IPS-18a (cell line): ENCODE results near the gene MORC2.
A peak's percentile ranks its signal among the peaks of the same experiment; 100 is the strongest.

Source experiments
- H3K27ac ChIP-seq: one replicate; pipeline ENCODE4 v1.5.1; 2013; ENCODE audit warnings: low read length
- H3K27me3 ChIP-seq: one replicate; pipeline ENCODE4 v1.6.1; 2013; ENCODE audit warnings: mild to moderate bottlenecking, low read length; ENCODE audit not compliant: control insufficient read depth, insufficient read depth
- H3K36me3 ChIP-seq: one replicate; pipeline ENCODE4 v1.6.1; 2013; ENCODE audit warnings: low read depth, low read length; ENCODE audit not compliant: control insufficient read depth
- H3K4me1 ChIP-seq: one replicate; pipeline ENCODE4 v1.6.1; 2013; ENCODE audit warnings: low read depth, low read length; ENCODE audit not compliant: control insufficient read depth
- H3K4me3 ChIP-seq: one replicate; pipeline ENCODE4 v1.5.1; 2013; ENCODE audit warnings: low read length
- H3K9ac ChIP-seq: one replicate; pipeline ENCODE4 v1.6.1; 2013; ENCODE audit warnings: mild to moderate bottlenecking, low read length, moderate library complexity
- H3K9me3 ChIP-seq: one replicate; pipeline ENCODE4 v1.6.1; 2013; ENCODE audit warnings: low read depth, low read length; ENCODE audit not compliant: control insufficient read depth

MORC2 gene

DNA sequence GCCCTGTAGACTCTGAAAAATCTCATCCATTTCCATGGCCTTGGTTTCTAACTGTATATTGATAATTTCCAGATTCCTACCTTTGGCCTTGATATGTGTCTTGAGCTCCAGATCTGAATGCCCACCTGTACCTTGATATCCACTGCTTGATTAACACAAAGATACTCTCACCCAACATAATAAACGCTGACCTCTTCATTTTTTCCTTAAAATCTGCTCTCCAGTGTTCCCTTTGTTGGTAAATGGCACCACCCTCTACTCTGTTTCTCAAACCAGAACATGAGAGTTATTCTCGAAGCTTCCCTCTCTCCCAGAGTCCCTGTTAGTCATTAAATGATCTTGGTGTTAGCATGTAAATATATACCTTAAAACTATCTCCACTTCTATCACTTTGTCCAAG is 13.9 kb upstream of the MORC2 start:
- H3K9ac ChIP-seq = no peak overlapping the region
- H3K4me3 ChIP-seq = no peak overlapping the region
- no peak overlapping the region for H3K27ac ChIP-seq
- H3K36me3 ChIP-seq = peaks cover 14% of the 10 kb centered on the region
- no peaks in the 10 kb centered on the region for H3K27me3 ChIP-seq
- H3K4me1 ChIP-seq = no peaks in the 10 kb centered on the region
- peaks cover 8% of the 10 kb centered on the region for H3K9me3 ChIP-seq

DNA sequence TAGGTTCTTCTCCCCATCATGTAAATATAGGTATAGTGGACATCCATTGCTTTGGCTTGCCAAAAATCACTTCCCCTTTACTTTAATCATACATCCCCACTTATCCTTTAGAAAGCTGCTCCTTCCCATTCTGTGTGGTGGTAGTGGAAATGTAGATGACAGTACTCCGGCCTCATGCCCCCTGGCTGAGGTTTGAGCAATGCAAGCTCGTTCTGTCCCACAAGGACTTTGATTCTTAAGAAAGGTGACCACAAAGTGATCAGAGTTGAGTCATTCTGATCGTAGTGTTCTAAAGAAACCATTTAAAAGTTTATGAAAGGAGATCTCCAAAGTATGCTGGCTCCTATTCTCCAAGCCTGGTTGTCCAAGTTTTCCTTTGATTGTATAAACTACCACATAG is 11.4 kb upstream of the MORC2 start:
- H3K36me3 ChIP-seq = peaks cover 31% of the 10 kb centered on the region
- no peaks in the 10 kb centered on the region for H3K27me3 ChIP-seq
- H3K4me3 ChIP-seq = no peak overlapping the region
- H3K27ac ChIP-seq = no peak overlapping the region
- H3K9ac ChIP-seq = no peak overlapping the region
- no peaks in the 10 kb centered on the region for H3K4me1 ChIP-seq
- peaks cover 19% of the 10 kb centered on the region for H3K9me3 ChIP-seq

DNA sequence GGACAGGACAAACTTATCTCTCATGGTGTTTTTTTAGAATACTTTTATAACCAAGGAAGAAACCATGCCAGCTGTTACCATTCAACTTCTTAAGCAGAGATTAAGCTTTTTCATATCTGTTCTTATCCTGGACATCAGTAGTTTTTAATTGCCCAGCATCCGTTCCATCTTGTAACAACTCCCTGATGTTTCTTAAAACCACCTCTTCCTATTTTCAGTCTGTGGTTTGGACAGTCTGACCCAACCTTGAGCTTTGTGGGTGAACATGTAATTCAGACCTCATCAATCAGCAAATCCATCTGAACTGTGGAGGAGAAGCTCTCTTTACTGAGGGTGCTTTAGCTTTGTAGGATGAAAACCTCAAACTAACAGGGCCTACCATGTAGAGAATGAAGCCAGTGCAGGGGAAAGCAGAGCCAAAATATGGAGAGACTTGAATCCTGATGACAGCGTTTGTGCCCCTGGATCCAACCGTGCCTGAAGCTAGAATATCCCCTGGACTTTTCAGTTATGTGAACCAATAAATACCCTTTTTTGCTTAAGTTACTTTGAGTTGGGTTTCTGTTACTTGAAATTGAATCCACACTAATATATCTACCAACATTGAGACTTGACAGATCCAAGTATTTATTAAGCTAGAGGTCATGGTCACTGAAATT is 9.9 kb upstream of the MORC2 start:
- H3K9me3 ChIP-seq = peaks cover 21% of the 10 kb centered on the region
- no peaks in the 10 kb centered on the region for H3K4me1 ChIP-seq
- H3K4me3 ChIP-seq = no peak overlapping the region
- no peak overlapping the region for H3K9ac ChIP-seq
- no peak overlapping the region for H3K27ac ChIP-seq
- H3K27me3 ChIP-seq = no peaks in the 10 kb centered on the region
- H3K36me3 ChIP-seq = peaks cover 46% of the 10 kb centered on the region

DNA sequence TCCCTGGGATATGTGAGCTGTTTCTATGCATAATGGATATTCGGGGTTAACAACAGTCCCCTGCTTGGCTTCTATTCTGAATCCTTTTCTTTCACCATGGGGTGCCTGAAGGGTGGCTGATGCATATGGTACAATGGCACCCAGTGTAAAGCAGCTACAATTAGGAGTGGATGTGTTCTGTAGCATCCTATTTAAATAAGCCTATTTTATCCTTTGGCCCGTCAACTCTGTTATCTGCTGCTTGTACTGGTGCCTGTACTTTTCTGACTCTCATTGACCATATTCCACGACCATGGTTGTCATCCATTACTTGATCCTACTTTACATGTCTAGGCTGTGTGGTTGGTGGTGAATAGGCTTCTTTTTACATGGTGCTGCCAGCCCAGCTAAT is 1.8 kb upstream of the MORC2 start:
- Histone ChIP-seq H3K36me3 (peaks cover 46% of the 10 kb centered on the region), H3K9ac (peak overlapping the region; percentile 85), H3K27ac (peak overlapping the region; percentile 15), H3K9me3 (peaks cover 6% of the 10 kb centered on the region), H3K4me3 (peak overlapping the region; percentile 94), H3K27me3 (no peaks in the 10 kb centered on the region), H3K4me1 (peaks cover 26% of the 10 kb centered on the region)

DNA sequence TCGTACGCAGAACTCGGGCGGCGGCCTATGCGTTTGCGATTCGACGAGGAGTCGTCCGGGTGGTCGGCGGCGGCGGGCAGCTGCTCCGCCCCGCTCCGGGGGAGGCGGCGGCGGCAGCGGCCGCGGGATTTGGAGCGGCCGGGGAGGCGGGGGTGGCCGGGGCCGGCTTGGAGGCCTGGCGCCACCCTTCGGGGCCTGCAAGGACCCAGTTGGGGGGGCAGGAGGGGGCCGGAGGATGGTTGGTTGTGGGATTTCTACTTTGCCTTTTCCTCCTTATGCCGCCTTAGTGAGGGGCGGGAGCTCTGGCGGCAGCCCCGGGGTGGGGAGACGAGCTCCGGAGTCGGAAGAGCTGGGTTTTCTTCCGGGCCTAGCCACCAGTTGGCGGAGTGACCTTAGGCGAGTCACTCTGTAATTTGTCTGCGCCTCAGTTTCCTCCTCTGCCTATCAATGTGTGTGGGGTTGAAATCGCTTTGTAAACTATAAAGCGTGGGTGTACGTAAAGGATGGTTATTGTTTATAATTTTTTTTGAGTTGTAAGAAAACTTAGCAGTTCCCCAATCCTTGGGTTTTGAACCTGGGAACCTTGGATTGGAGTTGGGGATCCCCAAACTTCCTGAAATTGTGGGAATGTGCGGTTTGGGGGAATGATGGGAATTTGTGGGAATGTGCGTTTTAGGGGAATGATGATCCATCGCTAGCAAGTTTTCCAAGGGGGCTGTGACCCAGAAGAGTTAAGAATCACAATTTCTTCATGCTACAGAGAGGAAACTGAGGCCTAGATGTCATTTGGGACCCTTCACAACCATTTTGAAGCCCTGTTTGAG is 1.2 kb upstream of the MORC2 start:
- peaks cover 26% of the 10 kb centered on the region for H3K4me1 ChIP-seq
- peaks cover 40% of the 10 kb centered on the region for H3K36me3 ChIP-seq
- peak overlapping the region; percentile 94 for H3K4me3 ChIP-seq
- peak overlapping the region; percentile 15 for H3K27ac ChIP-seq
- H3K9me3 ChIP-seq = peaks cover under 1% of the 10 kb centered on the region
- peak overlapping the region; percentile 85 for H3K9ac ChIP-seq
- H3K27me3 ChIP-seq = no peaks in the 10 kb centered on the region

DNA sequence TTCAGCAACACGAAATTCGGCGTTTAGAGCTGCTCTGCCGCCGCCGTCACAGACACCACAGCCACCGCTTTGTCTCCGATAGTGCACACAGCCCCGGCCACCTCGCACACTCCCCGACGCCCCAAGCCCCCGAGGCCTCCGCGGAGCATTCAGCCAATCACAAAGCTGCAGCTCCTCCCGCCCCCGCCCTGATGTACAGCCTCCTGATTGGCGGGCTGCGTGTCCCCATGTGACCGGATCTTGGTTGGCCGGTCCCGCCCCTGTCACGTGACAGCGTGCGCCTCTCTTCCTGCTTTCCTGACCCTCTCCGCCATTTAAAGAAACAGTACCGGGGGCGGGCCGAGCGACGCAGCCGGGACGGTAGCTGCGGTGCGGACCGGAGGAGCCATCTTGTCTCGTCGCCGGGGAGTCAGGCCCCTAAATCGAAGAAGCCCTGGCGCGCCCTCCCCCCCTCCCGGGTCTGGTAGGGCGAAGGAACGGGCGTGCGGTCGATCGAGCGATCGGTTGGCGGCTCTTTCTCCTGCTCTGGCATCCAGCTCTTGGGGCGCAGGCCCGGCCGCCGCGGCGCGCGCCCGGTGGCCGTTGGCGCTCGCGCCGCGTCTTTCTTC is 454 bp upstream of the MORC2 start, which contains the start of gene TUG1:
Gene TUG1, plus strand, starts transcription at position 342 of the 608 bp plus-strand sequence.
- Histone ChIP-seq H3K9ac (peak within 1 kb of the TSS; percentile 85), H3K9me3 (no peaks in the 10 kb centered on the region), H3K27ac (peak within 1 kb of the TSS; percentile 19), H3K4me3 (peak within 1 kb of the TSS; percentile 94), H3K36me3 (peaks cover 33% of the 10 kb centered on the region), H3K27me3 (no peaks in the 10 kb centered on the region), H3K4me1 (peaks cover 26% of the 10 kb centered on the region)

DNA sequence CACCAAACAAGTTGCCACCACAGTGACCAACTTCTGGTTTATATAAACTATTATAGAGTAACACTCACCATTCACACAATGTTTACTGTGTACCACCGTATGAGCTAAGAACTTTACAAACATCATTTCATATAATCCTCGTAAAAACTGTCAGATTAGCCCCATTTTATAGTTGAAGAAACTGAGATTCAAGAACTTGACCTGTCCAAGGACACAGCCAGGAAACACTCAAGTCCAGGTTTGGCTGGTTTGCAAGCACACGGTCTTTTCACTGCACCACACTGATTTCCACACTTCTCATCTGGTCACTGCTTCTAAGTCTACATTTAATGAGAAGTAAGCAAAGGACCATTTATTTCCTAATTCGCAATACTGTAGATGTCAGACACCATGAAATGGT is 3.7 kb downstream of the MORC2 start:
- no peaks in the 10 kb centered on the region for H3K27me3 ChIP-seq
- no peak overlapping the region for H3K27ac ChIP-seq
- H3K4me1 ChIP-seq = peaks cover 13% of the 10 kb centered on the region
- peaks cover 2% of the 10 kb centered on the region for H3K36me3 ChIP-seq
- H3K9ac ChIP-seq = no peak overlapping the region
- H3K9me3 ChIP-seq = no peaks in the 10 kb centered on the region
- no peak overlapping the region for H3K4me3 ChIP-seq

DNA sequence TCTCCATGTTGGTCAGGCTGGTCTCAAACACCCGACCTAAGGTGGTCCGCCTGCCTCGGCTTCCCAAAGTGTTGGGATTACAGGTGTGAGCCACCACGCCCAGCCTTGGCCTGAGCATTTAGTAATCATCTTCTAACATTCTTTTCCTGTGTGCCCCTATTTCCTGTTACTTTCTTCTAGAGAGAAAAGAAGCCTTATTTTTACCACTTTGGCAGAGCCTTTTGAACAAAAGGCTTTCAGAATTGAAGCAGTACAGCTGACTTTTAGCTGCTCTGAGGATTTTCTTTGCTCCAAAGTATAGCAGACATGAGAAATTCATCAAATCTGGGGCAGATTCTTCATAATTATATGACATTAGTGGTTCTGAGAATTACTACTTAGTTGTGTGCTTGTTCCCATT is 13.4 kb downstream of the MORC2 start:
- H3K9me3 ChIP-seq = no peaks in the 10 kb centered on the region
- no peaks in the 10 kb centered on the region for H3K4me1 ChIP-seq
- H3K36me3 ChIP-seq = peaks cover 71% of the 10 kb centered on the region

DNA sequence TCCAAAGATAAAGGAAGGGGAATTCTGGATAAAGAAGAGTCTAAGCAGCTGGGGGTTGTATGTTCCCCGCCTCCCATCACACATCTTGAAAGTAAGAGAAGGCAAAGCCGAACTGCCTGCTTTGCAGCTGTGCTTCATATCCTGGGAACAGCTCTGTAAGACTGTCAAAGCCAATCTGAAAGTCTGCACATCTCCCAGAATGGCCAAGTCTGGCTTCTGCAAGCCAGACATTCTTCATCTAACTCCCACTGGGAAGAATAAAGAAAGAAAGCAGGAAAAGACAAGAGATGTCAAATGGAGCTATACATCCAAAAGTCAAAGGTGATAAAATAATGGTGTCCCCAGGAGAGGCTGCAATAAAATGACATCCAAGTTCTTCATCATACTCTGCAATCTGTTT is 15.4 kb downstream of the MORC2 start:
- Histone ChIP-seq H3K4me1 (no peaks in the 10 kb centered on the region), H3K9me3 (no peaks in the 10 kb centered on the region), H3K9ac (no peak overlapping the region), H3K27me3 (no peaks in the 10 kb centered on the region), H3K27ac (no peak overlapping the region), H3K4me3 (no peak overlapping the region), H3K36me3 (peaks cover 87% of the 10 kb centered on the region)

More for the DNA sequence above, 13.4 kb downstream of the MORC2 start:
- Histone ChIP-seq H3K4me3 (no peak overlapping the region), H3K27me3 (no peaks in the 10 kb centered on the region), H3K27ac (no peak overlapping the region), H3K9ac (no peak overlapping the region)

DNA sequence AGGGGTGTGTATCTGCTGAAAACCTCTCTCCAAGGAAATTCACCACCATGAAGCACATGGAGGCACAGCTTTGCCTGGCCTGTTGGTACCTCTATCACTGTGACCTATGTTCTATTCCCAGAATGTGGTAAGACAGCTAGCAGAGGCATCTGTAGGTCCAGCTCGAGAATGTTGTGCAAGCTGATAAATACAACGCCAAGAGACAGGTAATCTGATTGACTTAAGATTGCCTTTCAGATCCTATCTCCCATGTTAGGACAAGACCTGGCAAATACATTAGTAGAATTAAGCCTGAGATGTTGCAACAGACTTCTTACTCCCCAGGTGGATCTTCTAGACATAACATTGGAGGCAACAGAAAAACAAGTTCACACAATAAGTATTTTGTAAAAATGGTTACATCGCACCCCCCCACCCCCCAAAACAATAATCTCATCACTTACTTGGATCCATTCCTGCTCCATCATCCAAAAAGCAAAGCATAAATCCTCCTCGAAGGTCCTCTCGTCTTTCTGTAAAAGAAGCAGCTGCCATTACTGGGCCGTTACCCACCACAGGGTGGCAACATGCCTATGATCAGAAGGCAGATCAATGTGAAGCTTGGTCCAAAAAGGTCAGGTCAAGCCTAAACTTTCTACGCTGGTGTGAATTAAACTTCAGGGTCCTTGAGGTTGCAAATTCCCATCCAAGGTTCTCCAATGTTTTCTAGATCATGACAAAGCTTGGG is 18.5 kb downstream of the MORC2 start:
- Histone ChIP-seq H3K27me3 (no peaks in the 10 kb centered on the region), H3K4me1 (no peaks in the 10 kb centered on the region), H3K9ac (no peak overlapping the region), H3K9me3 (no peaks in the 10 kb centered on the region), H3K36me3 (peaks cover 90% of the 10 kb centered on the region), H3K27ac (no peak overlapping the region), H3K4me3 (no peak overlapping the region)

DNA sequence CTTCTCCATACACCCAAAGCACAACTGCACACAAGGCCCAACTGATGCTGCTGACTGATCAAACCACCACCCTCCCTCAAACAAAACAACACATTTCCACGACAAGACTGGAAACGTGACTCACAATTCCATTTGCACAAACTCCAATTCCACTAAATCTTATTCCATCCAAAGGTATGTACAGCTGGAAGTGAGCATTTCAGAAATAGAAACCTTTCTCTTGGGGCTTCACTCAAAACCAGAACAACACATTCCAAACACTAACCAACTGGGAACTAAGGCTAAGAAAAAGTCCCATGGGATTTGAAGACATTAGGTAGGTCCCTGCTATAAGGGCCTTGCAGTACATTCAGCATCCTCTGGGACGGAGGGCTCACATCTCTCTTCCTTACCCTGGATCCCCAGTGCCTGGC is 19.6 kb downstream of the MORC2 start:
- Histone ChIP-seq H3K27ac (no peak overlapping the region), H3K4me3 (no peak overlapping the region), H3K9ac (no peak overlapping the region), H3K4me1 (no peaks in the 10 kb centered on the region), H3K36me3 (peaks cover 94% of the 10 kb centered on the region), H3K27me3 (no peaks in the 10 kb centered on the region), H3K9me3 (no peaks in the 10 kb centered on the region)
